Activated CD4-positive, alpha-beta T cell treated with anti-CD3 and anti-CD28 coated beads for 1 hour (primary cell): ENCODE data around the gene TOMT.
A peak's percentile ranks its signal among the peaks of the same experiment; 100 is the strongest.

Experiments
- DNase-seq: peaks from one replicate; pipeline ENCODE4 v3.0.0-alpha.2; 2020

TOMT gene

DNA sequence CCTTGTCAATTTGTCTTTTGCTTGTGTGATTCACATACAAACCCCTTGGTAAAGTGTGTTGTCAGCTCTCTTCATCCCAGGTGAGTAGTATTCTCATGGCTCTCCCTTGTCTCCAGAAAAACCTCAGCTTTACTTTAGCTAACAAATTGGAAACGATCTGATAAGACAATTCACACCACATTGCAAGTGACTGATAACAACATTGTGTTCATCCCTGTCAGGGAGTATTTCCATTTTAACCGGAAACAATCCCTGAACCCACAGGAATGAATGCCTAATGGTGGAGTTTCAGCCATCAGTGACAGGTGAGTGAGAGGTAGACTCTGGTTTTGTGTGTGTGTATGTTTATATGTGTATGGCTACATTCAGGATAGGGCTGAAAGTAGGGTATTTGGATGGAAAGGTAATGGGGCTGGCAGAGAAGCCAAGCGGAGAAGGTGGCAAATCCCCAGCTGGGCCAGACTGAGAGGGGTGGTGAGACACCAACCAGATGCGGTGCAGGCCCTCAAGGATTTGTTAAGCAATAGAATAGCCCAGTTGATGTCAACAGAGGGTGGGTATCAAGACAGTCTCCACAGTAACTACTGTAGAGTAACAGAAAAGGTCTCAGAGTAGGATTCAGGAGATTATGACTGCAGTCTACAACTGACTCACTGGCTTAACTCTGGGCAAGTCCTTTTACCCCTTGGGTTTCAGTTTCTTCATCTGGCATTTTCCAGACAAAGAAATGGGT, 17.5 kb upstream of the TOMT start:
- DNase-seq, result no peak

DNA sequence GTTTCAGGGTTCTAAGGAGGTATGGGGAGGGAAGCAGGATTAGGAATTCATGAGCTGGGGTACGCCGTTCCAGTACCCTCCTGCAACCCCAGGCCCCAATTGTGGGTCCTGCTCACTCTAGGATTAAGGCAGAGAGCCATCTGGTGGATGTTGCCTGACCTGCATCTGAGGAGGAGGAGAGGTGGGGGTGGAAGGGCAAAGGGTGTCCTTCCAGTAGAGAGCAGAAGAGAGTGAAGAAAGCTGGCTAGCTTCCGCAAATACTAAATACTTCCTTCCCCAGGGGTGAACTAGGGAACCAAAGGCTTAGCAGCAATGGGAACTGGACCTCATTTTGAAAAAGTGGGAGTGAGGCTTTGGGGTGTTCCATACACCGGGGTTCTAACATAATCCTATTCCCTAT, 14.4 kb upstream of the TOMT start:
- peak; percentile 57 for DNase-seq

DNA sequence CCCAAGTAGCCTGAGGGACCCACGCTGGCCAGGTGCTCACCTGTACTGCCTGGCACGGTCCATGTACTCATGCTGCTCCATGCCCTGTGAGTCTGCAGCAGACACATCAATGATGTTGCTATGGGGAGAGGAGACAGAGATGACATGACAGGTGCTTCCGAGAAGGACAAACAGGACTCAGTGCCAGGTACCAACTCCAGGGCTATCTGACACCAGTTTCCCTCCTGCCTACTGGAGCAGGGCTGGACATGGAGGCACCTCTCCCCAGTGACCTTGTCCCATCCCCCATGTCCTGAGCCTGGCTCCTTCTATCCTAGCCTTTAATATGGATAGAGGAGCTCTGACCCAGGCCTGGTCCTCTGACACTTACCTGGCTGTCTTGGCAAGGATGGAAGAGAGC, 7.0 kb upstream of the TOMT start:
- DNase-seq, result no peak

DNA sequence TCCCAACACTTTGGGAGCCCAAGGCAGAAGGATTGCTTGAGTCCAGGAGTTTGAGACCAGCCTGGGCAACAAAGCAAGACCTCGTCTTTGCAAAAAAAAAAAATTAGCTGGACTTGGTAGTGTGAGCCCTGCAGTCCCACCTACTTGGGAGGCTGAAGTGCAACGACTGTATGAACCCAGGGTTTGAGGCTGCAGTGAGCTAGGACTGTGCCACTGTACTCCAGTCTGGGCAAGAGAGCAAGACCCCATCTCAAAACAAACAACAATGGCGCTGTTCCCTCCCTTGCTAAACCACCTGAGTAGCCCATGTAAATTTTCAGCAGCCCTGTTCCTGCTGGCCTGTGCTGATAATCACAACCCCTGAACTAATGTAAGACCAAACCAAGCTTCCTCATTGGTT, 5.7 kb upstream of the TOMT start:
- DNase-seq, result no peak

DNA sequence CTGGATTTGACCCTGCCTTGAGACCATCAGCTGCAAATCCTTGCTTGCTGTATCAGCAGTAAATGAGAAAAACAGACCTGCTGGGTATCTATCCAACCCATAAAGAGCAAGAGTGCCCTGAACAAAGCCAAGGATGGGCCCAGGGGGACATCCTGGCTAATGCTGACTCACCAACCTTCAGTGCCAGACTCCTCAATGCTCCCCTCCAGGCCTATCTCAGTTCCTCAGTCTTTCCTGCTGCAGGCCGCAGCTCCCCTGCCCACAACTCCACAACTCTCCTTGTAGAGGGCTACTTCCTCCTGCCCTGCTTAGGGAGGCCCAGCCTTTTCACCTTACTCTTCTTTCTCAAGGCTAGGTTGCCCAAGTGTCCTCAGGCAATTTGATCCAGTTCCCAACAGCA, 5.3 kb upstream of the TOMT start:
- DNase-seq, result no peak

DNA sequence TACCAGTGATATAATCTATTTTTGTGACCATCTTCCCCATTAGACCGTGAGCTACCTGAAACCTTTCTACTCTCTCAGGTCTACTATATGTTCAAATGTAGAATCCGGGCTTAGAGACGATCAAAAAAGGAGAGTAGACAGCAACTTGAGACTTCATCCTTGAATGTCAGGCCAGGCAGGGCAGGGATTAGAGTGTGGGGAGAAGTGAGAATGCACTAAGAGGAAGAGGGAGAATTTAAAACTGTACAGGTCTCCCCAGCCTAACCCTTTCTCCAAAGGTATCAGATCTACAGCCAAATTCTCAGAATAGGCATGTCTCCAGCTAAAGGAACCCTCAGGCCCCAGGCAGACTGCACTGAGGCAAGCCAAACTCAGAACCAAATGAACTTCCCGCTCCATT, 3.6 kb upstream of the TOMT start:
- DNase-seq, result no peak

DNA sequence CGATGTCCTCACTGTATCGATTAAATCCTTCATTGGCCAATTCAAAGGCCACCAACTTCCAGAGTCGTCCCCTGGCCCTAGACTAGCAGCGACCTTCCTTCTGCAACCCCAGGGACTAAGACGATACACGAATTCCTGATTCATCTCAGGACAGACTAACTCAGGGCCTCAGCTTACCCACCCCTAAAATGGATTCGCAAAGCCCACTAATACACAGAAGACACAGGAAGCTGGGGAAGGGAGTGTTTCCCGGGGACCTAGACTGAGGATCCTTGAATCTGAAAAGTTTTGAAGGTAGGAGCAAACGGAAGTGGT, 3.1 kb upstream of the TOMT start:
- DNase-seq, result no peak

DNA sequence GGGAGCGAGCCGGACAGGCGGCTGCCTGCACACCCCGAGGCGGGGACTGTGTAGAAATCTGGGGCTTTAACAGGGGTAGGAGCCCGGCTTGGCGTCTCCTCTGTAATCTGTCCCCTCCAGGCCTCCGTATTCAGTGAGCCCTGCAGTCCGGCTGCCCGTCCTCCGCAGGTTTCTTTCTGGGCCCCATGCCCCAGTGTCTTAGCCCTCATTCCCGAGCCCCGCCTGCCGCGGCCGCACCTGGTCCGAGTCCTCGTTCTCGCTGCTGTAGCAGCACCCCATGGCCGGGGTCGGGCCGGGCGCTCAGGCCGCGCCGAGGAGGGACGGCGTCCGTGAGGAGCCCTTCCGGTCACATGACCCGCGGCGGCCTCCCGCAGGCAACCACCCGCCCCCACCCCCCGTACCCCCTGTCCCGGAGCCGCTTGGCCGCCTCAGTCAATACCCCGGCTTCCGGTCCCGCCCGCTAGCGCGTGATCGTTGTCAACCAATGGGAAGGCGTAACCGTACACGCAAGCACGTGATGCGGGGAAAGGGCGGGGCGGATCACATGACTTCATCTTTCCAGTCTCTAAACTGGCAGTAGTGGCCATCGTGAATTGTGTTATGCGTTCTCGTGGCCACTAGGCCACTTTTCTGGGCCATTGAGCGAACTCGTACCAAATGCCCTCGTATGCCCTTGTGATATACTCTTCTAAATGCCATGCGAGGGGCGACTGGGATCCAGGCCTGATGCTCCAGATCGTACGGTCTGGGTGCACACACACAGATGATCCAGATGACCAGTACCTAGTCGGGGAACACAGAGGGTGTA, 2.6 kb upstream of the TOMT start, which contains the start of gene LAMTOR1:
LAMTOR1 (minus strand) TSS at position 352 of the 808 bp plus-strand sequence; CDS start at position 279, 73 bp downstream.
- peak; percentile 96 for DNase-seq

DNA sequence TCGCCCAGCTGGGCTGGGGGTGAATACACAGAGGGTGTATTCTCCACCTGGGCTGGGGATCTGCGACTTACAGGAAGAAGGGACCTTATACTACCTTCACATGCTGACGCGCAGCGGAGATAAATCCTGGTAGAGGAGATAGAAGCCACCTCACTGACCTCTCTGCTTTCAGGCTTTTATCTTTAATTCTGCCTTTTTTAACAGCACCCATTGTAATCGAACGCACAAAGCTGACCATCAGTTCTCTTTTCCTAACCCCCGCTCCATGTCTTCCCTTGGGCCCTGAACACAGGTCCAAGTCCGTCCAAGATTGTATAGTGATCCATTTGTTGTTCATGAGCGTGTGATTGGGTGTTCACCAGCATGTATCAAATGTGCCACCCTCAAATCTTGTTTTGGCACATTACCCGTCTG, 2.0 kb upstream of the TOMT start:
- no peak for DNase-seq

DNA sequence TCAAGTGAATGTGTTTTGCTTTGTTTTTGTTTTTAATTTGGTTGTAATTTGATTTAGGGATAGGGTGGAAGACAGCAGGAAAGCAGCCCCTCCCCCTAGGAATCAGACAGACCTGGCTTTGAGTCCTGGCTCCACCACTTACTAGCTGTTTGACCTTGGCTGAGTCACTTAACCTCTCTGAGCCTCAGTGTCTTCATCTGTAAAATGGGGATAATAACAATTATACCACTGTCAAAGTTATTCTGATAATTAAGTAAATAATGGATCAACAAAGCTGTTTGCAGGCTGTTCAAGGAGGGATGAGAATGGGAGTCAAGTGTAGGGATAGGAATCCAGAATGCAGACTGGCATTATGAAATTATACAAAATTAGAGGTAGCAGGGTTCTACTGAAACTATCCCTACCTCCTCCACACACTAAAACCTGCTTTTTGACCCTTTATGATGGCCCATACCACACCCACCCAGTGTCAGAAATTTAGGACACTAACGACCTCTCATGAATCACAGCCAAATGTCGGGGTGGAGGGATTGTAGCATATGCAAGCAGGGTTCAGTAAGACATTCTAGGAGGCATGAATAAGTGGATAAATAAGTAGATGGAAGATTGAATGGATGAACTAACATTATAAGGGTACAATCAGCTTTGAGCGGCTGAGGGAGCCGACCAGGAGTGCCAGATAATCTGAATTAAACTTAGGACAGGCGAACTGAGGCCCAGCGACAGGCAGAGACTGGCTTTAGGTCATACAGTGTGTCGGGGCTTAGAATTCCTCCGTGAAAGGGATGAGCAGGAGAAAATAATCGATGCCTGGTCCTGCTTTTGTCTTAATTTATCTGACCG, 5.8 kb downstream of the TOMT start:
- DNase-seq, result no peak

DNA sequence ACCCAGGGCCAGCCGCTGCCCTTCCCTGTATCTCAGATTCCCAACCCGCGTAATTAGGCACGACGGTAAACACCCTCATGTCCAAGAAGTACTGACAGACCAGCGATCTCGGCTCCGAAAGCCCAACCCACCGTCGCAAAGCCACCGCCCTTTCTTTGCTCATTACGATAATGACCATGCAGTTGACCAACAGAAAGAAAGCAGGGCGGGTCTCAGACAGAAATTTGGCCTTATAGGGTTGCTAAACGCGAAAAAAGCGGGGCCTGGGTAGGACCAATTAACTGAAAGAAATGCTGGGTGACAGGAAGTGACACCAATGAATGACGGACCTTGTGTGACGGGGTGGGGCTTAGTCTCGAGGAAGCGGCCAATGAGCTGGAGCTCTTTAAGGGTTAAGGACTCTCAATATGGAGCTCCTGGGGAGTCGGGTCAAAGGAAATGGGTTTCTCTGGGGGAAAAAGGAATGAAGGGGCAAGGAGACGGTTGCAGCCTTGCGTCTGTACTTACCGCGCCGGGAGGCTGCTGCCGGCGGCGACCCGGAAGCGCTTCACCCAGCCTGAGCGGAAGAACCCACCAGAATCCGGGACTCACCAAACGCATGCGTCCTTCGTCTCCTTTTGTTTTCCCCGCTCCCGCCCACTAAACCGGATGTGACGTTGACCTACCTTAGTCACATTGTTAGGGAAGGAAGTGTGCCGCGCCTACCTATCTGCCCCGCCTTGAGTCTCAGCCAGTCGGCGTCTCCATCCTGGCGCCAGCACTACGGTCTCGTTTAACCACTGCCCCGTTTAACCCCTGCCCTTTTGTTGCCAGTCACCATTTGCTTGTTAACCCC, 6.6 kb downstream of the TOMT start, which contains the start of gene ANAPC15:
ANAPC15 (minus strand) TSS at position 553 of the 835 bp plus-strand sequence. CDS start 1,419 bp downstream, outside the sequence.
- peak; percentile 97 for DNase-seq

DNA sequence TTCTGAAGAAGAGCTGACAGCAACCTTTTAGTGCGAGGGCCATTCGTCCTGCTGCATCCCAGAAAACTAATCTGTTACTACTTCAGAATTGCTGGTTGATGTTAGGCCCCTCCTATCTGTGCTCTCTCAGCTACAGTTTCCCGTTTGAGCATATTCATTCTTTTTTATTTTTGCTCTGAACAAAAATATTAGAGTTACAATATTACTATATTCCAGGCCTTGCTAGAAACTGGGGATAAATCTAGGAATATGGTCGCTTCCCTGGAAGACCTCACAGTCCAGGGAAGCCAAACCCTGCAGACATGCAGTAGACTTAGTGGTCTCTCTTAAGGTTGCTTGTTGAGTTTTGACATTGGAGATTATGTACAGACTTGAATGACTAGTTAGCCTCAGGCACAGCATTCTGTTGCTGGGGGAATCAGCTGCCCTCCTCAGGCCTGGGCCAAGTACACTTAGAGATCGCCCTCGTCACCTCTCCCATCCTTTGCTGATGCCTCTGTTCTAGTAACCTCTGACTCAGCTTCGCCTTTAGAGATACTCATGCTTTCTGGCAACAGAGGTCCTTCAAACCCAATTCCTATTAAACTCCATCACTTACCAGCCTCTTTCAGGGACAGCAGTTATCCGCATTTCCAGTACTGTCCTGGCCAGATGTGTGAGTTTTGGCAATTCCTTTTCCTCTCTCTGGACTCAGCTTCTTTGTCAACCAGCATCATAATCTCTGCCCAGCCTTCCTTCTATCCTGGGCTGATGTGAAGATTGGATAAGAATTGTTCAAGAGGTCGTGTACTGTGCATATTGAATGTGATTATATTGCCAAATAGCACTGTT, 7.5 kb downstream of the TOMT start:
- no peak for DNase-seq

DNA sequence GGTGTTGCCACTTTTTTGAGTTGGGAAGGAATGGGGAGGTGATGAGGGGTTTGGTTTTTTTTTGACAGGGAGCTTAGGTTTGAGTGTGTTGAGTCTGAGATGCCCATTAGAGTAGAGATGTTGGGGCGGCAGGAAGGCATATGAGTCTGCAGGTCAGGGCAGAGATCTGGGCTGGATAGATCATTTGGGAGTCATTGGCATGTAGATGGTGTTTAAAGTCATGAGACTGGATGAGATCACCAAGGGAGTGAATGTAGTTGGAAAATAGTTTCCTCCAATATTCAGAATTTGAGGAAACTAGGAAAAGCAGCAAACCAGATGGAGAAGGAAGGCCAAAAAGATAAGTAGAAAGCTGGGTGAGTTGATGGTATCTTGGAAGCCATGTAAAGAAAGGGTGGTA, 8.8 kb downstream of the TOMT start:
- DNase-seq, result no peak

DNA sequence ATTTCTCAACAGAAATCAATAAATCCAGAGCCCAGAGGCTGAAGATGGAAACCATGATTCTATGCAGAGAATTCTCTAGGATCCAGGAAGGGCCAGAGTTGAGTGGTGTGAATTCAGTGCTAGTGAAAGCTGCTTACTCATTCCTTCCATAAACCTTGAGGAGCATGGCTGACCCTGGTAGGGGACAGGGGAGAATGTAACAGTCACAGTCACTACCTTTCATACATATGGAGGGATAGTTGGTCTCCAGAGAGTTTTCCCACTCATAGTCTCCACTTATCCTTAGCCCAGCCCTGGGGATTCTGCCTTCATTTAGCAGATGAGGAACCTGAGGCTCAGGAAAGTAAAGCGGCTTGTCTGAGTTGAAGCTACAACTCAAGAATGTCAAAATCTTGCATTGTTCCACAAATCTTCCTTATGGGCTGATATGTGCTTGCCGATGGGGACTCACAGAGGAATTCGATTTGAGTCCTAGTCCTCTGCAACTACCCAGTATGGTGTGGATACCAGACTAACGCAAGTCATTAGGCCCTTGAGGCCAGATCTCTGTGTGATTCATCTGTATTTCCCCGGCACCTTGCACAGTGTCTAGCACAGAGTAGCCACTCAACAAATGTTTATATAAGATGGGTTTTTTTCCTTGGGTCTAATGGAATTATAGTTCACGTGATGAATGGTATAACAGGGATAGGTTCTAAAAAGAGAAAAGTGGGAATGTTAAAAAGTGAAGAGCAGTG, 10.5 kb downstream of the TOMT start:
- no peak for DNase-seq

DNA sequence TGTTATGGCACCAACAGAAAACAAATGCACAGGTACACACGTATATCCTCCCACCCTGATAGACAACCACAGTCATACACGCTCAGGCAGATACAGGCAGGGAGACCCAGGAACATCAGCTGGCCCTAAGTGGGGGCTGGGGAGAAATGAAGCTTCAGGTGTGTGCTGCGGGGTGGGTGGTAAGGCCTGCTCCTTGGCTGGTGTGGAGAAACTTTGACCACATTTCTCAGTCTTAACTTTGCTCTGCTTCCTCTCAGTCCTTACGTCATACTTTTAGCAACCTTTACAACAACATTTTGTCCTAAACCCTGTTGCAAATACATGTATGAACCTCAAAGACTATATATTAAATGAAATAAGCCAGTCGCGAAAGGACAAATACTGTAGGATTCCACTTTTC, 13.5 kb downstream of the TOMT start:
- no peak for DNase-seq

DNA sequence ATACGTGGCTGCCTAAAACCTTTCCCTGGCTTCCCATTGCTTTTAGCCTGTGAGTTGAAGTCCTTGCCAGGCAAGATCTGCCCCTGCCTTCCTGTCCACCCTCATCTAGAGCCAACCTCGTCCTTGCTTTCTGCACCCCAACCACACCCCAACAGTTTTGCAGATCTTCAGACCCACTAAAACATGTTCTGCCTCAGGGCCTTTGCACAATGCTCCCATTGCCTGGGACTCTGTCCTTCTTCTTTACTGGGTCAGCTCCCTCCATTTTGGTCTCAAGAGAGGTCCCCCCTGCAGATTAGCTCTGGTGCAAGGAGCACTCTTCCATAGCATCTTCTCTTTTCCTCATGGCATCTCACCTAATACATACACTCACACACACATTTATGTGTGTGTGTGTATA, 15.2 kb downstream of the TOMT start:
- DNase-seq, result no peak

DNA sequence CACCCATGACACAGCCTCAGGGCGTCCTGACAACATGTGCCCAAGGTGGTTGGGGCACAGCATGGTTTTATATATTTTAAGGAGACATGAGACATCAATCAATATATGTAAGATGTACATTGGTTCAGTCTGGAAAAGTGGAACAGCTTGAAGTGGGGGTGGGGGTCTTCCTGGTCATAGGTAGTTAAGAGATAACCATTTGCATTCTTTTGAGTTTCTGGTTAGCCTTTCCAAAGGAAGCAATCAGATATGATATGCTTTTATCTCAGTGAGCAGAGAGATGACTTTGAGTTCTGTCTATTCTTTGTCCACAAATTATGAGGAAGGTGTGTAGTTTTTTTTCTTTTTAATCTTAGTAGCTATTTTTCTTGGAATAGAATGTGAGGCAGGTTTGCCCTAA, 16.9 kb downstream of the TOMT start:
- DNase-seq, result no peak

DNA sequence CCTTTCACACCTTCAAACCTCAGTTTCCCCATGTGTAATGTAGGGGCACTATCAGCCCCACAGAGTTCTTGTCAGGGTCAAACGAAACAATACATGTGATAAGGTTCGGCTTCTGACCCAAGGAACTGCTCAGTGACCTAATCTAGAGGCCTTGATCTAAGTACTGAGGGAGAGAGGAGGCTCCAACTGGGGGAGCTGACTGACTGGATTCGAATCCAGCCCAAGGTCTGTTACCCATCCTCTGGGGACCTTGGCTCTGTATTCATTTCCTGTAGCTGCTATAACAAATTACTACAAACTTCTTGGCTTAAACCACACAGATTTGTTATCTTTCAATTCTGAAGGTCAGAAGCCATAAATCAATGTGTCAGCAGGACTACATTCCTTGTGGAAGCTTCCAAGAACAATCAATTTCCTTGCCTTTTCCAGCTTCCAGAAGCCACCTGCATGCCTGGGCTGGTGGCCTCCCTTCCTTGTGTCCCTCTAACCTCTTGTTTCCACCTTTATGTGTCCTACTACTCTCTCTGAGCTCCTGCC, 17.5 kb downstream of the TOMT start:
- no peak for DNase-seq

DNA sequence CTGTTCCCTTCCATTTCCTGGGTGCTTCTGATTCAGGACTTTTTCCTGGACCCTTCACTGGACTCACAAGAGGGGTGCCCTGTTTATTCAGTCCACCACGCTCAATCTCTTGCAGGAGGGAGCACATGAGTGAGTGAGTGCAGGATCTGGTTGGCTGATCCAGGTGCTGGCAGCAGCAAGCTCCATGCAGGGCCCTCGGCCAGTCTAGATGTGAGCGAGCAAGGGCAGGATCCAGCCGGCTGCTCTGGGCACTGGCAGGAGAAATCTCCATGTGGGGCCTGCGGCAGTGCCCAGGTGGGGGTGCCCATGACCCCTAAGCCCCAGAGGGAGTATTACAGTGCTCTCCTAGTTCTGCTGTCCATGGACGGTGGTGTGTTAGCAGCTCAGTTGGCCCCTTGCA, 18.3 kb downstream of the TOMT start:
- DNase-seq, result no peak

DNA sequence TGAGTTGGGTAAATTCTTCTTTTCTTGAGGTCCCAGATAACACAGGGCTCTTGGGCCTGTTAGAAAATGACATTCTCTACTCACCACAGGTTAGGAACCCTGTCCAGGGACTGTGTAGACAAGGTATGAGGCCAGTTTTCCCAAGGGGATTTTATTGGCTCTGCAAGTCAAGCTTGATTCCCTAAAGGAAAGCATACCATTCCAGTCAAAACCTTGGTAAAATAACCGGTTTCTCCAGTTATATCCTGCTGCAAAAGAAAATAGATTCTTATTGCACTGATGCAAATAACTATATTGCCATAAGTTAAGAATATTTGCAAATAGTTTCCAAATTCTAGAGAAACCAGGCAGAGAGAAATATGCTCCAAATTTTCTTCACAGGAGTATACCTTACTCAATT, 20.2 kb downstream of the TOMT start:
- no peak for DNase-seq

DNA sequence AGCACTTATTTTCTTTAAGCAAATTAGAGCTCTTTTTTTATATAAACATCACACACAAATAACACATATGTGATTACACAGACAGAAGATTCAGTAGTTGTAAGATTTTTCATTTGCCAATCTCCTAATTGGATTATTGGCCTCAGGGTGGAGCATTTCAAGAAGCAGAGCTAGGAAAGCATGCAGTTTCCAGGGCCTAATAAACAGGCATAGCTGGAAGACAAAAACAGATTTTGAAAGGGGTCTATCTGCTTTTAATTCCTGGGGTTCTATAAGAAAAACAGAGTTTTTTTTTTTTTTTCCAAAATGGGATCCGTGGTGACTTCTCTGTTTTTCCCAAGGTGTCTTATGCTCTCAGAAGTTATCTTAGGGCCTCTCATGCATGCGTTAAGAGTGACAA, 22.2 kb downstream of the TOMT start:
- DNase-seq, result no peak
